ENCODE measurements around the gene SLC7A6.

The SLC7A6 gene

GRCh38 chr16:68310774-68311511, 46.6 kb downstream of the SLC7A6 start, which contains the start of the genes PRMT7 and SLC7A6OS:
PRMT7 (plus strand) TSS chr16:68311019; CDS start chr16:68315980, 4,961 bp downstream.
SLC7A6OS (minus strand) TSS chr16:68310946; CDS start chr16:68310926, 20 bp downstream.
- DNase-seq = peak; percentile 84 to 88

DNA sequence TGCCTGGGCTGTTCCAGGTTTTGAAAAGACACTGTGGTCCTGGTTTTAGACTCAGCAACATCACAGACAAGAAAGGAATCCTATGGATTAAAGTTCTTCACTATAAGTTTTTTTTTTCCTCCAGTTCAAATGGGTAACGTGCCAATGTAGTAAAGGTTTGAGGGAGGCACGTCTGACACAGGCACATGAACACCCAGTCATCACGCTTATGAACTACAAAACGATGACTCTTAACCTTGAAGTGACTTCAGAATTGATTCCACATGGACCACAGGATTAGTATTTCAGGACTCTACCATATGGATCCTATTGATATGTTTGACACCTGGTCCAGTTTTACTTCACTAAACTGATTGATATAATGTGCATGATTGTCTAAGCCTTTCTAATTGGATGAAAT, 48.8 kb downstream of the SLC7A6 start:
- no peak for DNase-seq

- no peak for DNase-seq
Measured at GRCh38 chr16:68319185-68319908, 55.0 kb downstream of the SLC7A6 start.

- no peak for DNase-seq
Measured at GRCh38 chr16:68324336-68324735, 60.0 kb downstream of the SLC7A6 start.

GRCh38 chr16:68324780-68325357, 60.5 kb downstream of the SLC7A6 start:
- DNase-seq = no peak

- DNase-seq = peak; percentile 77 to 78
Measured at GRCh38 chr16:68328151-68328859, 64.0 kb downstream of the SLC7A6 start.

DNA sequence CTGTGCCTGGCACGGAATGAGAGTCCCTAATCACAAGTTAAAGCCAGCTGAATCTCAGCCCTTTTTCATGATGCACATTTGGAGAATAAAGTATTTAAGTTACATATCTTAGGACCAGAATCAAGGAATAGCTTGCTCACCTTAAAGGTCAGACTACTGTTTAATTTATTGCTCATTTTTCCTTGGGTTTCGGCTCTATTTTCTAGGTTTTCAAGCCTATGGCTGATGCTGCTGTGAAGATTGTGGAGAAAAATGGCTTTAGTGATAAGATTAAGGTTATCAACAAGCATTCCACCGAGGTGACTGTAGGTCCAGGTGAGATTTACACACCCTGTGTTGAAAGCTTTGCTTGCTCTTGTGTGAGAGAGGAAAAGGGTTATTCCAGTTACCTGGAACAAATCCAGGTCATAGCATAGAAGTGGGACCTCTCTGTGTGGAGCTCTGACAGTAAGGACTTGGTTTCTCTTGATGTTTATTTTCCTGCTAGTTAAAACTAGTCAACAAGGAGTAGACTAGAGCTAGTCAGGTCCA, 64.6 kb downstream of the SLC7A6 start:
- DNase-seq = no peak

DNA sequence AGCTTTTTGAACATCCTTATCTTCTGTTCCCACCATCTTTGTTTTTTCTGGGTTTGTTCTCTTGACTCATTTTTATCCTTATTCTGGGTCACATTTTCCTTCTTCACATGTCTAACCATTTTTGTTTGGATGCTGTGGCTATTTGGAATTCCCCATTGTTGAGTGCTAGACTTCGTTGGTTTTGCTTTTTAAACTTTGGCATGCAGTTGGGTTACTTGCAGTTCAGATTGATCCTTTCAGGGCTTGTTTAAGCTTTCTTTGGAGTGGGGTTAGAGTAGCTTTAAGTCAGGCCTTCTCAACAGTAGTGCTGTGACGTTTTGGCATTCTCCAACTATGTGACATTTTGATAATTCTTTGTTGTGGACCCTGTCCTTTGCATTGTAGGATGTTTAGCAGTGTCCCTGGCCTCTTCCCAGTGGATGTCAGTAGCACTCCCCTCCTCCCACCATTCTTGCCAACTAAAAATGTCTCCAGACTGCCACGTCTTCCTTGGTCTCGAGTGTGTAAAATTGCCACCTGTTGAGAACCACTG, 67.6 kb downstream of the SLC7A6 start:
- DNase-seq = no peak

DNA sequence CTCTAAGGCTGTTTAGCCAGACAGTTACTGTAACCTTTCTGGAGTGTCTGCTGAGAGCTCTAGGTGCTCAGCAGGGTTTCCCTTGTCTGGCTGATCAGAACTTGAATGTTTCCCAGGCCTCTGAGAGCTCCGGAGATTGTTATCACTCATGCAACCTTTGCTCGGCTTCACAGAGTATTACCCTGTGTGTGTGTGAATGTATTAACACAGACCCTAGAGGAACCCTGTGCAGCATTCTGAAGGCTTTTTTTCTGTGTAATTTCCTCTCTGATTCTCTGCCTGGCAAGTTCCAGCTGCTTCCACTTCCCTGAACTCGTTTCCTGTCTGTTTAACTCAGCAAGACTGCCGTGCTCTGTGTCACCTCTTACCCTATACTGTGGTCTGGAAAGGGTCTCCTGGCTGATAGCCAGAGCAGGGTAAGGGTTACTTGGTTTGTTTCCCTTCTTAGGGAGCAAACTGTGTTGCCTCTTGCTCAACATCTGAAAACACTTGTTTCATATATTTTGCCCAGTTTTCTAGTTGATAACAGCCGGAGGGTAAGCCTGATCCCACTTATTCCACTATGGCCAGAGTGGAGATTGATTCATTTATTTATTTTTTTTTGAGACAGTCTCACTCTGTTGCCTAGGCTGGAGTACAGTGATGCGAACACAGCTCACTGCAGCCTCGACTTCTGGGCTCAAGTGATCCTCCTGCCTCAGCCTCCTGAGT, 68.2 kb downstream of the SLC7A6 start:
- DNase-seq = peak in 1 of 2 experiments; percentile 1

DNA sequence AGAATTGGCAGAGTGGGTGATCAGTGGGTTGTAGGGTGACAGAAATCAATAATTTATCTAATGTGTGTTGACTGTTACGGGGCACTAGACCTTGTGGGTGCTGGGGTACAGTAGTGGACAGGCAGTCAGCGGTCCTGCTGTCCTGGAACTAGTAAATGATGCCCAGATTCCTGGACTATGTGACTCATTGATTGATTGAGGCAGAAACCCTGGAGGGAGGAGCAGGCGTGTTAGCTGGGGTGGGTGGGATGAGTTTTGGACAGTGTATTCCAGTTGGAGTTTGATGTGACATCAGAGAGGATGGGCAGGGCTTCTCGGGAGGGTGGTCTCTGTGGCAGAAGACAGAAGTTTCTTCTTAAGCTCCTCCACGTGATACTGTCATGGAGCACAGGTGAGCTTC, 70.8 kb downstream of the SLC7A6 start:
- no peak for DNase-seq

DNA sequence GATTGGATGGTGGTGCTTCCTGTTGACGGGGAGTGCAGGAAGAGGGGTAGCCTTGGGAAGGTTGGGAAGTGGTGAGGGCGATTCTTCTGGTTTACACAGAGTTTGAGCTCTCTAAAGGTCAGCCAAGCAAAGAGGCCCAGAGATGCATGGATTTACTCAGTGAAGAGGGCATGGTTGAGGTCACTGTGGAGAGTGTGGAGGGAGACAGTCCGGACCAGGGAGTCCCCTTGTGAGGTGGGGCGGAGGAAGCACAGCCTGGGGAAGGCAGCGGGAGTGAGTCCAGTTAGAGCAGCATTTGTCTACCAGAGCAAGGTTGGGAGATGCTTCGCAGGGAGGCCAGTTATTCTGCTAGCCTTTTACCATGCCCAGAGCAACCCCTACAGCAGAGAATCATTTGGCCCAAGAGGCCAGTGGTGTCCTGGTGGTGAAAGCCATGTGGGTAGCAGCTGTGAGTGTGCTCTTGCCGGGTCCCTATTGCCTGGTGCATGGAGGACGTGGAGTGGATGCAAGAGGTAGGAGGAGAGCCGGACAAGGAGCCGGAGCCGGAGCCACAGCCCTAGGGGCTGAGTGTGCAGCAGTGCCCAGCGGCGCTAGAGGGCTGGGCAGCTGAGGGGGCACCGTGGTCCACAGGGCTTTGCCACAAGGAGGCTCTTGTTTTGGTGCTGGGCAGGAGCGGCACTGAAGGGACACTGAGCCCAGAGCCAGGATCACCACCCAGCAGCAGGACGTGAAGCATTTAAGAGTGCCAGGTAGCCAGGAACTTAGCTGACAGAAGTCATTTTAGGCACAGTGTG, 74.2 kb downstream of the SLC7A6 start:
- no peak for DNase-seq

GRCh38 chr16:68339214-68339613, 74.9 kb downstream of the SLC7A6 start:
- DNase-seq = no peak

- no peak for DNase-seq
Measured at GRCh38 chr16:68342620-68343019, 78.3 kb downstream of the SLC7A6 start.

DNA sequence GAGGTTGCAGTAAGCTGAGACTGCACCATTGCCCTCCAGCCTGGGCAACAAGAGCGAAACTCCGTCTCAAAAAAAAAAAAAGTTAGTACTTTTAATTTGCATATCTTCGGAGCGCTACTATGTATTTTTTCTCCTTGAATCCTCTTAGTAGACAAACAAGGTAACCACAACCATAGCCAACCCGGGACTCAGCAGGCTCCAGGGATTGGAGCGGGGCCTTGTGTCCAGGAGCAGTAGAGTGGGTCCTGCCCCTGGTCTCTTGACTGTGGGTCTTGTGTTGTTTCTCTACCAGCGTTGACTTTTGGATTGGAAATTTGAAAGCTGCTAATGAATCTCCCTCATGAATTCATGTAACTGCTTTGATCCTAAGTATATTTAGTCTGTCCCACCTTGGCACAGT, 78.8 kb downstream of the SLC7A6 start:
- DNase-seq = no peak

GRCh38 chr16:68344252-68344651, 79.9 kb downstream of the SLC7A6 start:
- DNase-seq = no peak

- DNase-seq = no peak
Measured at GRCh38 chr16:68345351-68345810, 81.1 kb downstream of the SLC7A6 start.

DNA sequence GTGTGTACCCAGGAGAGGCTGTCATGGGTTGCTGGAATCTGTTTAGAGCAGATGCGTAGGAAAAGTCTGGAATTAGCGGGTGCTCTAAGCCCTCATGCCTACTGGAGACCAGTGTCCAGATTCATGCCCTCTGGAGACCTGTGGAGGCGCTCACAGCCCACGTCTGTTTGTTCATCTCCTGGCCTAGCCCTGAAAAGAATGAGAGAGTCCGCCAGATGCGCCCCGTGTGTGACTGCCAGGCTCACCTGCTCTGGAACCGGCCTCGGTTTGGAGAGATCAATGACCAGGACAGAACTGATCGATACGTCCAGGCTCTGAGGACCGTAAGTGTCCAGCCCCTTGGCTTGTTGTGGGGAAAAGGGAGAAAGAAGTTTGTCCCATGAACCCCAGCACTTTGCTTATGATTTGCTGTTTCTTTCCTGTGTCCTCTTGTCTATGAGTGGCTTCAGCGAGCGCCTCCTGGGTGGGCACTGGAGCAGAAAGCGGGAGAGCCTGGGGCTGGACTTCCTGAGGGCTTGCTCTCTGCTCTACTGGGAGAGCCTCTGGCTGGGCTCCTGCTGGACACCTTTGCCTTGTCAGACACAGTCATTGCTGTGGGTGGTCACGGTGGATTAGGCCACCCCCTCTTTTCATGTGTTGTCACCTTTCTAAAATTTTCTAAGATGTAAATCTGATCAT, 81.8 kb downstream of the SLC7A6 start:
- no peak for DNase-seq

- DNase-seq = no peak
Measured at GRCh38 chr16:68346892-68347480, 82.7 kb downstream of the SLC7A6 start.

- DNase-seq = no peak
Measured at GRCh38 chr16:68347605-68348004, 83.3 kb downstream of the SLC7A6 start.
